GM13977 (cell line): Measurements from ENCODE around the gene KL.

Experiments used
- DNase-seq: peaks from one replicate; pipeline ENCODE4 v3.0.0; 2012; ENCODE audit warnings: low spot score
- in situ Hi-C: fragments of 300-500 bp; cut with MboI; formaldehyde crosslinking; loops from one replicate; pipeline ENCODE4 v1.12.0; 2022; ENCODE audit warnings: low sequenced_read_pairs, low pct_unique_long_range_greater_than_20kb, mixed read lengths, inconsistent platforms; ENCODE audit not compliant: unreplicated experiment
- TF ChIP-seq, protein P1 (sequence below): IDR thresholded peaks from 2 replicates; pipeline ENCODE4 v1.5.1; 2012; ENCODE audit warnings: mild to moderate bottlenecking, control low read depth; ENCODE audit not compliant: insufficient read depth; ENCODE audit errors: extremely low read depth, missing control alignments

Gene KL

DNA sequence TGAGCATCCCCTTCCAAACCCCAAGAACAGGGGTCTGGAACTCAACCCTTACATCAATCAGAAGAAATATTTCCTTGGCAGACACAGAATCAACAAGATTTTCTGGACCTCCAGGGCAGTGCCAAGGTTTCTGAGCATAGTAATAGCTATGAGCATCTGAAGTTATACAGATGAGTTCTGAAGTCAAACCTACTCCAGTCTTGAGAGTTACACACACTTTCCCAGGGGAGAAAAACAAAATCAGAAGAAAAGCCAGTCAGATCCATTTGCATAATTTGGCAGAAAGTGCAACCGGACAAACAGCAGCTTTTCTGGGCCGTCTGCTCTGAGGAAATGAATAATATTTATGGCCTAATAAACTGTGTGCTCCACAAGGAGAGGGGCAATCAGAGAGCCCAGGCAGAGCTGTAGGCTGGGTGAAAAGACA, 93.1 kb downstream of the KL start:
- in situ Hi-C loops = no loop called here
- TF ChIP-seq, protein P1, sequence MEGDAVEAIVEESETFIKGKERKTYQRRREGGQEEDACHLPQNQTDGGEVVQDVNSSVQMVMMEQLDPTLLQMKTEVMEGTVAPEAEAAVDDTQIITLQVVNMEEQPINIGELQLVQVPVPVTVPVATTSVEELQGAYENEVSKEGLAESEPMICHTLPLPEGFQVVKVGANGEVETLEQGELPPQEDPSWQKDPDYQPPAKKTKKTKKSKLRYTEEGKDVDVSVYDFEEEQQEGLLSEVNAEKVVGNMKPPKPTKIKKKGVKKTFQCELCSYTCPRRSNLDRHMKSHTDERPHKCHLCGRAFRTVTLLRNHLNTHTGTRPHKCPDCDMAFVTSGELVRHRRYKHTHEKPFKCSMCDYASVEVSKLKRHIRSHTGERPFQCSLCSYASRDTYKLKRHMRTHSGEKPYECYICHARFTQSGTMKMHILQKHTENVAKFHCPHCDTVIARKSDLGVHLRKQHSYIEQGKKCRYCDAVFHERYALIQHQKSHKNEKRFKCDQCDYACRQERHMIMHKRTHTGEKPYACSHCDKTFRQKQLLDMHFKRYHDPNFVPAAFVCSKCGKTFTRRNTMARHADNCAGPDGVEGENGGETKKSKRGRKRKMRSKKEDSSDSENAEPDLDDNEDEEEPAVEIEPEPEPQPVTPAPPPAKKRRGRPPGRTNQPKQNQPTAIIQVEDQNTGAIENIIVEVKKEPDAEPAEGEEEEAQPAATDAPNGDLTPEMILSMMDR = no peak
- DNase-seq = no peak

DNA sequence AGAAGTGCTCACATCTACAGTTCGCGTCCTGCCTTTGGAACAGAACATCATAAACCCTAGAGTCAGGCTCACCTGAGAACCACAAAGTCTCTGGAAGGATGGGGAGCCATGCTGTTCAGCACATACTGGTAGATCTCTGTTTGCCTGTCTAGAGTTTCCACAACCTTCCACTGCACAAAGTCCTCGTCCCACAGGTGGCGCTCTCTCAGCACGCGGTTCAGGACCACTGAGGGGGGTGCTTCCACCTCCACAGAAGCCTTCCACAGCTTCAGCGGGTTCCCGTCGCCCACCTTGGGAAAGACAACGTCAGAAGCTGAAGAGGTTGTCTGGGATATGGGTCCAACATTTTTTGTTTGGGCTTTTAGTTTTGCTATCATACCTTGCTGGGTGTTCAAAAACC, 93.6 kb downstream of the KL start:
- TF ChIP-seq, protein P1 = peak; percentile 55
- no peak for DNase-seq
- in situ Hi-C loops = no loop called here

DNA sequence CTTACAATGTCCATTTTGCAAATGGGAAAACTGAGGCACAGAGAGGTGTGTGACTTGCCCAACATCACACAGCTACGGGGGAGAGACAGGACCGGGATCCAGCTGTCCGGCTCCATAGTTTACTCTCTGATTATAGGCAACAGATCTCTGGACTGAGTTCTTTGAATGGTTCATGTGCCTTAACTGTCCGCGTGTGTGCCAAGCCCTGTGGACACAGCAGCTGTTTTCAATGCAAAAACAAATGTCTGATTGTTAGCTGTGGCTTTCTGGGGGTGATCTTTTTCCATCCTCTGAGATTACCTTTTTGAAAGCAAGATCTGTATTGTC, 94.1 kb downstream of the KL start:
- in situ Hi-C loops = no loop called here
- DNase-seq = no peak
- TF ChIP-seq, protein P1 = no peak

DNA sequence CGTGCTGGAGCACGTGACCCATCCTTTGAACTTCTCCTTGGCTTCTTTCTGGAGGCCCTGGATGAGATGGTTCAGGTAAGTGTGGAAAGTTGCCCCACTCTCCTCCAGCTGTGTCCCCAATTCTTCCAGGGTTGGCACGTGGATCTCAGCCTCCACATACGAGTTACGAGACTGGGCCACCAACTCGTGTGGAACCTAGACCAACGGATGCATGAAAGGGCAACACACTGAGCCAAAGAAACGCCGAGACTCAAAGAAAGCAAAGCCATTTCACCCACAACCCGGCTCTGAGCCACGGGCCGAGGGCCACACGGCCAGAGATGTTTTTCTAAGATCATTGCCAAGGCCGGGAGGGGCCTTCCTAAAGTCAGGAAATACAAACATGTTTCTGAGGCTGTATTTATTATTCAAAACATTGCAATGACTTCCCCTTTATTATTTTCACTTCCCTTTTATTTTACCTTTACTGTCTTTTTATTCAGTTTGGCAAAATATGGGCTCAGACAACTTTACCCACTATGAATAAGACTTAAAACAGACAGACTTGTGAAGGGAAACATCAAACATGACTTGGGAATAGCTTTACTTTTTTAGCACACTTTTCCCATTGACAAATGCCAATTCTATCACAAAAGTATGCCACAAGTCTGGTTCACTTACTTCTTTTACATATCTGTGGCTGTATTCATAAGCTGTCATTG, 94.6 kb downstream of the KL start:
- in situ Hi-C loops = no loop called here
- DNase-seq = peak; percentile 34
- TF ChIP-seq, protein P1 = no peak

DNA sequence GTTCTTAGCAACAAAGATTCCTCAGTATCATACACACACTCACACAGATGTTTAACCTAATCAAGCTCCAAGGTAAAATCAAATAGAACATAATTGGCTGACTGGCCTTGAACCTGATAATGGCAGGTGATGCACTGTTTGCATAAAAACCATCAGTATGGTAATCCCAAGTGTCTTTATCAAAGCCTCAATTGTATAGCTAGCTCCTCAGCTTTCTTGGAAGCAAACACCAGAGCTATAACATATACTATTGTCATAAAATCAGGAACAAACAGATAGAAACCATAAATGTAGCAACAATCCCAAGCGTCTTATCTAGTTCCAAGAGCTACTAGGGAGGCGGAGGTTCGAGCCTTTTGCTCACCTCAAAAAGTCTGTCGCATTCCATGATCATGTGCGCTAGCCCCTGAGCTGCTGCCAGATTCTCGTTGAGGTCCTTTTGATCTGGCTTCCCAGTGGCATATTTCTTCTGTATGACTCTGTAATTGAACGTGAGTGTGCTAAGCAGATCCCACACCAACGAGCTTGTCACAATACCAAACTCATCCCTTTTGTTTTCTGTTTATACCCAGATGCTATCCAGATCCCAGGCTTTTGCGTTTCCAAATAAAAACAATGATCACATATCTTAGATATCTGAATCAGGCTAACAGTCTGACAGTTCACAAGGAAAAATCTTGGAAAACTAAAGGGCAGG, 95.3 kb downstream of the KL start:
- in situ Hi-C loops = no loop called here
- TF ChIP-seq, protein P1 = no peak
- DNase-seq = no peak

DNA sequence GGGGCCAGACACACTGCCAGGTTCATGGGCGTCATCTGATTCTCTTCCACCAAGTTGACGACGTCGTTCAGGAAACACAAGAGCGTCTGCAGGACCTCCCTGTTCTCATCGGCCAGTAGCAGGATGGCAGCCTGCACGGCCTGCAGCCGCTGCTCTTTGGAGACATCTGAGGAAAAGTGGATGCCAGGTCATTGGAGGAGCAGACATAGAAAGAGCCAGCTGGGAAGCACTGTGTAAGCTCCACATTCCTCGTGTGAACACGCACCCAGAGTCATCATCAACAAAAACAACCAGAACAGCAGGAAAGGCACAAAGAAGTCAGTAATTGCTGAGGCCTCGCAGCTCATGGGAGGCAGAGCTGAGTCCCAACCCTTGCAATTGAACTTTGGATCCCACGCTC, 96.5 kb downstream of the KL start:
- in situ Hi-C loops = no loop called here
- DNase-seq = no peak
- TF ChIP-seq, protein P1 = no peak
